Stimulated activated CD8-positive, alpha-beta memory T cell treated with anti-CD3 and anti-CD28 coated beads, Interleukin-4, amount 100 ng/mL, for 4 hours (primary cell): ENCODE data around the gene NKG7.

Experiments
- DNase-seq, 2 donors: peaks; one replicate each; pipeline ENCODE4 v3.0.0-alpha.2; 2020; ENCODE audit warnings: low read depth in 2 of 2, low spot score in 1 of 2

NKG7 gene

DNA sequence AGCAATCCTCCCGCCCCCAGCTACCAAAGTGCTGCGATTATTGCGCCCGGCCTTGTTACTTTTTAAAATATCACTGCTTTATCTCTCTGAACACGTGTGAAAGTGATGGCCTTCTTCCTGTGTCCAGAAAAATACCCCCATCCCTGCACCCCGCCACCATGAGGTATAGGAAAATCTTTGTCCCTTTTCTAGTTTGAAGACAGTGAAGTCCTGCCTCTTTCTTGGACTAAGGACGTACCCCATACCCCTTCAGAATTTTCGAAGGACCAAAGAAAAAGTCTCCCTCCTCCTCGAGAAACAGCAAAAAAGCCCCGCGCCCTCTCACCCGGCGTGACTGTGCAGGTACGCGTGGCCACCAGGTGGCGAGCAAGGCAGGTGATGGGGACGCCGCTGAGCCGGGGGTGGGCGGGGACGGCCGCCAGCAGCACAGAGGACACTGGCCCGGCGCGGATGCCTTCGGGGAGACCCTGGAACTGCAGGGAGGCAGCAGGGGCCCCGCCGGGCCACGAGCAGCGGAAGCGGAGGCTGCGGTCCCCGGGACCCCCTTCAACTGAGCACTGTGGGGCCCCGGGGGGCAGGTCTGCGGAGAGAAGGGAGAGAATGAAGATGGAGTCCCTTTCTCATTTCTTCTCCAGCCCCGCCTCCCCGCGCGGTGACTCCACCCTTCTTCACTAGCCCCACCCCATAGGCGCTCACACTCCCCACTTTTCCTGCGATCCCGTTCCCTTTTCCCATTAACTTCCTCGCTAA lies 33.7 kb downstream of the NKG7 start:
- peak; percentile 73 to 76 for DNase-seq

DNA sequence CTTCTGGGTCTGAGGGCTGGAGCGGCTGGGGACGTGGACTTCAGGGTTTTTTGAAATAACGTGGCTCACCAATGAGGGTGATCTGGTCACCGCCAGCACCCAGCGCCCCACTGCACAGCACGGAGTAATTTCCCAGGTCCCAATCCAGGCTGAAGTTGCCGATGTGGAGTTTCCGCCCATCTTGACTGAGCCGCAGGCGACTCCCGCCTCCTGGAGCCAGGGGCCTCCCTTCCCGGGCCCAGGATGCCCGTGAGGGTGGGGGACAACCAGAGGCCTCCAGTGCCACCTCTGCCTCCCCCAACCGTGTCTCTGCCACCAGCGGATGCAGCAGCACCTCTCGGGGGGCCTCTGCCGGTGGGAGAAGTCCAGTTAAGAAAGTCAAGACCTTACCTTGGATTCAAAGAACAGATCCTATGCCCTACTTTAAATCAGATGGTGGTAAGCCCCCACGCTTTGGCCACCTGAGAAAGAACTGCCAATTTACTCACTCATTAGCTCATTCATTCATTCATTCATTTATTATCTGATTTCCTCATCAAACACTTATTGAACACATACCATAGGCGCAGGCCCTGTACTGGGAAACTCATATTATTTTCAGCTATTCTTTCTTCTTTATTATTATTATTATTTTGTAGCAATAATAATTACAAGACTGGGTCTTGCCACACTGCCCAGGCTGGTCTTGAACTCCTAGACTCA lies 34.4 kb downstream of the NKG7 start:
- DNase-seq, result no peak

DNA sequence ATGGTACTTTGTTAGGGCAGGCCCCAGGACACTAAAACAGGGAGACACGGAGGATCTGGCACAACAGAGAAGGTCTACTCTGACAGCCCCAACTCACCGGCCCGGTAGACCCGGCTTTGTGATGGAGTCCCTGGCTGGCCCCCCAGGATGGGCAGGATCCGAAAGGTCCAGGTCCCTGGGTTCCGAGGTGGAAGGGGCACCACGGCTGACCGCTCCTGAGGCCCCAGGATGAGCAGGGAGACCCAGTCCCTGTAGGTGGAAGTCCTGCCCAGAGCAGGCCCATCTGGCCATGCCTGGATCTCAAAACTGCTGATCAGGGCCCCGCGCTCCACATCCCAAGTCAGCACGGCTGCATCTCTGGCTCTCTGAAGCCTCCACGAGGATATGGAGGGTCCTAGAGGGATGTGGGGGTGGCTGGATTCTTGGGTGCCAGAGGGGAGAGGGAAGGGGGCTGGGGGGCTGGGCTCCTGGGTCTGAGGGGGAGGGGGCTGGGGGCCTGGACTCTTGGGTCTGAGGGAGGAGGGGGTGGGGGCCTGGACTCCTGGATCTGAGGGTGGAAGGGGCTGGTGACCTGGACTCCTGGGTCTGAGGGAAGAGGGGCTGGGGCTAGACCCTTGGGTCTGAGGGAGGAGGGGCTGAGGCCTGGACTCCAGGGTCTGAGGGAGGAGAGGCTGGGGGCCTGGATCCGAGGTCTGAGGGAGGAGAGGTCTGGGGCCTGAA lies 35.2 kb downstream of the NKG7 start:
- no peak for DNase-seq

DNA sequence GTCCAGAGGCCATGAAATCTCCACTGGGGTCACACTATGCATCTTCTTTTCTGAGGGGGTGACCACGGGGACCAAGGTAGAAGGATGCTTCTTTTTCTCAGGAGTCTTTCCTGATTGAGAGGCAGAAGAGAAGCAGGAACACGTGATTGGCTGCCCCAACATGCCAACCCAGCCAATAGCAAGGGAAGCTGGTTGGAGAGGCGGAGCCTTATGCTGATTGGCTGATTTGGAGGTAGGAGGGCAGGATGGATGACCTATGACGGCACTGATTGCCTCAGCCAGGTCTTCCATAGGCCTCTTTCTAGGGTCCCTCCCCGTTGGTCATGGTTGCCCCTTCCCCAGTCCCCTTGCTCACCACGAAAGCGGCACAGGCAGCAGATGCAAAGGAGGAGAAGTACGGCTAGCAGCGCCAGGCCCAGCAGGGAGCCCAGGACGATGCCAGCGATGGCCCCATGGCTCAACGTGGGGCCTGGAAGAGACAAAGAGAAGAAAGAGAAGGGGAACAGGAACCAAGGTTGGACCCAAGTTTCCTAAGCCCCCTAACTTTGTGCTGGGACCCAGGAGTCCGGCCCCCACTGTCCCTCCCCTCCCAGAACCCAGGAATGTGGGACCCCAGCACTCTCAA lies 38.5 kb downstream of the NKG7 start:
- DNase-seq, result no peak

DNA sequence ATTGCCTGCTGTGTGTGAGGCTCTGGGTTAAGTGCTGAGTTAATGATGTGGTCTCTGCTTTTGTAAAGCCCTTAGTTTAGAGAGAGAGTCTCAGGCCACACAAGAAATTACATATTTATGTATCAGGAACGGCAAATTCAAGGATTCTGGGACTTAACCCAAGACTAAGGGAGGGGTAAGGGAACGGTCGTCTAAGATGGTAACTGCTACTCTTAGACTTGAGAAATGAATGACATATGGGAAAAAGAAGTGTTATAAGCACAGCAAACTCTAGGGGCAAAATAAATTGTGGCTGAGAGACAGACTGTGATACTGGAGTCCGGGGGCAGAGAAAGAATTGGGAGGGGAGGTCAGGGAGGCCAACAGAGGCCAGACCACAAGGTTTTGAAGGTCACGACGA lies 40.7 kb downstream of the NKG7 start:
- no peak for DNase-seq

DNA sequence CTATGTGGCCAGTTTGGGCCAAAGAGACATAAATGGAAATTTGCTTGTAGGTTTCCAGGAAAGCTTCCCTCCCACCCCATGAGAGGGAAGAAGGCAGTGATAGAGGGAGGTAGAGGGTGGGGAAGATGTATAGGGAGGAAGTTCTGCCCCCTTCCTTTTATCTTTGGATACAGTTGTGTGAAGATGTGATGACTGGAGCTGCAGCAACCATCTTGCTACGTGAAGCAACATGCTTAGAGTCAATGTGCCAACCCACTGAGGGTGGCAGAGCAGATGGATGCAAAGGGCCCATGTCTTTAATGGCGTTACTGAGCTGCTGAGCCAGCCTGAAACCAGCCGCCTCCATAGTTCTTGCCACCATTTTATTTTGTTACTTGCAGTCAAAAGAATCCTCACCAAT lies 41.3 kb downstream of the NKG7 start:
- no peak for DNase-seq

DNA sequence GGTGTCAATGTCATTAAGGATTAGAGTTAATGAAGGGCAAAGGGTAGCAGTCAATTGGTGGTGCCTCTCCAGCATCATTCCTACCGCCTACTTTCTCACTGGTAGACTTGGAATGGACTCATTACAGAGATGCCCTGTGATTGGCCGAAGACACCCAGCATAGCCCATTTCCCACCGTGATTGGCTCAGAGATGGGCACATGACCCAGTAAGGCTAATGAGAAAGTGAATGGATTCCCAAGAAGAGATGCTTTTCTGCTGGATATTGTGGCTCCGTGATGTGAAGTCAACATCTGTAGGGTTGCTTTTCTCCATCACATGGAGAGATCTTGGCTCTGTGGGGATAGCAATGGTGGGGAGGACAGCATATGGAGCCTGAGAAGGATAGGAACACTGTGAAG lies 42.1 kb downstream of the NKG7 start:
- DNase-seq, result no peak

DNA sequence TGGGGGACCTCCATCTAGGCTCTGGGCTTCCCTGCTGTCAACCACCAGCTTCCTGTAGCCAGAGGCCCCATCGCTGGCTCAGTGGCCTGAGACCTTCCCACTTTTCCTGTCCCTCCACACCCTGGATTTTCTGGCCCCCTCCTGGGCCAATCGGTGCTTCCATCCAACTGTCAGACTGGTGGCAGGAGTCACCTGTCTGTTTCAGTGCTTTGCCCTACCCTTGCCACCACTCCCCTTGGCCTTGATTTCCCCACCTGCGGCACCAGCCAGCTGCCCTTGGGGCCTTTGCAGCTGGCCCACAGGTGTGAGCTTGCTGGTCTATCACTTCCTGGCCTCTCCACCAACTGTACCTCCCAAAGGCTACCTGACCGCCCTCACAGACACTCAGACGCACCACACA lies 43.0 kb downstream of the NKG7 start:
- no peak for DNase-seq

DNA sequence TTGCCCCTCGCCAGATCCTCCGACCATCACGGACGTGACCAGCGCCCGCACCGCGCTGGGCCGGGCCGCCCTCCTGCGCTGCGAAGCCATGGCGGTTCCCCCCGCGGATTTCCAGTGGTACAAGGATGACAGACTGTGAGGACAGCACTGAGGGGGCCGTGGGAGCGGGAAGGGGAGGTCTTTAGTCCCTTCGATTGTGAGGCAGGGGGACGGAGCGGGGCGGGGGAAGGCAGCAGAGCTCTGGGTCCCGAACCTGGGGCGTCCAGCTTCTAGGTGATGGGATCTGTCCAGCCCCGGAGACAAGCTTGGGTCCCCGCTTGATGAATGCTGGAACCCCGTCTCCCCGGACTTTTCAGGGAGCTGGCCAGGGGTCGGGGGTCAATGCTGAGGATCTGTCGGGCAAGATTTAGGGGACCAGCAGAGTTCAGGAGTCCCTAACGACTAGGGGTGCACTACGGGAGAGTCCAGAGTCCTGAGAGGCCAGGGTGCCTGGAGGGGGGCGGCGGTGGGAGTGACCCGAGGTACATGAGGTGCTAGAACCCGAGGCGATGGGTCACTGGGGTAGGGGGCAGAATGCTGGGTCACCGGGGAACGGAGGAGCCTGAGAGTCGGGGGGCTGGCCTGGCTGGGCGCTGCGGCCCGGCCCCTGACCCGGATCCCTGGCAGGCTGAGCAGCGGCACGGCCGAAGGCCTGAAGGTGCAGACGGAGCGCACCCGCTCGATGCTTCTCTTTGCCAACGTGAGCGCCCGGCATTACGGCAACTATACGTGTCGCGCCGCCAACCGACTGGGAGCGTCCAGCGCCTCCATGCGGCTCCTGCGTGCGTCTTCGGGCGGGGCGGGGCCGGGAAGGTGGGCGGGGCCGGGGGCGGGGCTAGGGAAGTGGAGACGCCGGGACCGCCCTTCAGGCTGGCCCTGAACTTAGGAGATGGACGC lies 45.1 kb downstream of the NKG7 start:
- DNase-seq, result no peak

DNA sequence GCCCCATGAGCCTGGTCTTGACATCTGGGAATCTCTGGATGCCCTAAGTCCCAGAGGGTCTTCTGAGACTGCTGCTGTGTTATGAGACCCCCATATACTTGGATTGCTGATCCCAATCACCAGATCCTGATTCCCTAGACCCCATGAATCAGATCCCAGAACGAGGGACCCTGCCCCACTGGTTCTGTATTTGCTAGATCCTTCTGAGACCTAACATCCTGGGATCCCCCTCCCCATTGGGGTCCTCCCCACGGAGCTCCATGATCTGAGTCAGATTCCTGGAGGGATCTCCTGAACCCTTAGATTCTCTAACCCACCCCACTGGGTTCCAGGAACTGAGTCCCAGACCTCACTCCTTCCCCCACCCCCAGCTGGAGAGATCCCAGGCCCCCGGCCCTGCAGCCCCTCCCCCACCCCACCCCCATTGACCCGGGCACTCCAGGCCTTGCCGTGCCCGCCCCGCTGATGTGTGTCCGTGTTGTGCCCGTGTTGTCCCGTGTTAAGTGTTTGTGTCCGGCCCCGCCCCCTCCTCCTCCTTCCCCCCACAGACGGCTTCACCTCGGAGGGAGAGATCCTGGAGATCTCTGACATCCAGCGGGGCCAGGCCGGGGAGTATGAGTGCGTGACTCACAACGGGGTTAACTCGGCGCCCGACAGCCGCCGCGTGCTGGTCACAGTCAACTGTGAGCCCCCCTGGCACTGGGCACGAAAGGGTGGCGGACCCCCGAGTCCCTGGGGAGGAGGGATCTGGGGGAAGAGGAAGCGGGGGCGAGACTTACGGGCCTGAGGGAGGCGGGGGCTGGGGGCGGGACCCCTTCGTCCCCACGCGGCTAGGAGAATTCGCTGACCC lies 46.0 kb downstream of the NKG7 start:
- no peak for DNase-seq

DNA sequence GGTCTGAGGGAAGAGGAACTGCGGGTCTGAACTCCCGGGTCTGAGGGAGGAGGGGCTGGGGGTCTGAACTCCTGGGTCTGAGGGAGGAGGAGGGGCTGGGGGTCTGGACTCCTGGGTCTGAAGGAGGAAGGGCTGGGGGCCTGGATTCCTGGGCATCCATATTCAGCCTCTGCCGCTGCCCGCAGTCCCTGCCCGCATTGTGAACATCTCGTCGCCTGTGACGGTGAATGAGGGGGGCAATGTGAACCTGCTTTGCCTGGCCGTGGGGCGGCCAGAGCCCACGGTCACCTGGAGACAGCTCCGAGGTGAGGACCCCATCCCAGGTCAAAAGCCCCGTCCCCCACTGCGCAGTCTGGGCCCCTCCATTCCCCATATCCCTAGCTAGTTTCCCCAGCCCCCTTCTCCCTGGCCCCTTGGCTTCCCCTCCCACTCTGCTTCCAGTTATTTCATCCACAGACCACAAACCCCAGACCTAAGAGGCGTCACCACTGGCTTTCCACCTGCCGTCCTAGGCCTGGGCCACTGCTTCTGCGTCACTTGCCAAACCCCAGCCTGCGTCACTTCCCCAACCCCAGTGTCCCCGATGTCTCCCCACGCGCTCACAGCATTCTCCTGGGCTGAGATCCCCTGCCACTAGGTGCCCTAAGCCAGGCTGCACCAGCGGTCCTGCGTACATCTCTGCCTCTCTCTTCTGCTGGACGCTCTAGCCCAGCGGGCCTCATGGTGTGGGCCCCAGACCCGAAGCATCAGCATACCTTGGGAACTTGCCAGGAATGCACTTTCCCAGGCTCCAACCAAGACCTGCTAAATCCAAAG lies 47.1 kb downstream of the NKG7 start:
- DNase-seq, result no peak

DNA sequence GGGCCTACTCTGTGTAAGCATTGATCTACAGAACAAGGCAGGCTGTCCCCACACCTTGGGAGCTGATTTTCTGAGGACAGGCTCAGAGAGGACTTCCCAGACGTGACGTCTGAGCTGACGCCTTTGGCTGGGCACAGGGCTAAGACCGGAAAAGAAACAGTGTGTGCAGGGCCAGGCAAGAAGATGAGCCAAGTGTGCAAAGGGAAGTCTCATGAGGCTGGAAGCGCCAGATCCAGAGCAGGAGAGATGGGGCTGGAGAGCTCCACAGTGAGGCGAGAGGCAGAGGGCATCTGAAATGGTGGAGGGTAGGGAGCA lies 48.3 kb downstream of the NKG7 start:
- no peak for DNase-seq

DNA sequence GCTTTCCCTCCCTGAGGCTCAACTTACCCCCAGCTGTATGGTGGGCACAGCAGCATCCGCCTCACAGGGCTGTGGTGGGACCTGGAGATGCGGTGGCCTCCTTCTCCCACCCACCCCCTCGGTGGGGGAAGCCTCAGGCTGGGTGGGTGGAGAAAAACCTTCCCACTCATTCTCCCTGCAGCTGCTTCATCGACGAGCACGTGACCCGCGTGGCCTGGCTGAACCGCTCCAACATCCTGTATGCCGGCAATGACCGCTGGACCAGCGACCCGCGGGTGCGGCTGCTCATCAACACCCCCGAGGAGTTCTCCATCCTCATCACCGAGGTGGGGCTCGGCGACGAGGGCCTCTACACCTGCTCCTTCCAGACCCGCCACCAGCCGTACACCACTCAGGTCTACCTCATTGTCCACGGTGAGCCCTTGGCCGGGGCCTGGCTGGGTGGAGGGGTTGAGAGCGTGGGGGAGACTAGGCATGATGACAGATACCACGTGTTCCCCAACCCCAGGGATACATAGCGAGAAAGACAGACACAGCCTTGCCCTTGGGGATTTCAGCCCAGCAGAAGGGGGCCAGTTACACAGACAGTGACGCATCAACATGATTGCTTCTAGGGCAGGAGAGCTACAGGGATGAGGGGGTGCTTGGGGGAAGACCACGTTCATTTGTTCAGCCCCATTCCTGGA lies 48.8 kb downstream of the NKG7 start:
- DNase-seq, result no peak

DNA sequence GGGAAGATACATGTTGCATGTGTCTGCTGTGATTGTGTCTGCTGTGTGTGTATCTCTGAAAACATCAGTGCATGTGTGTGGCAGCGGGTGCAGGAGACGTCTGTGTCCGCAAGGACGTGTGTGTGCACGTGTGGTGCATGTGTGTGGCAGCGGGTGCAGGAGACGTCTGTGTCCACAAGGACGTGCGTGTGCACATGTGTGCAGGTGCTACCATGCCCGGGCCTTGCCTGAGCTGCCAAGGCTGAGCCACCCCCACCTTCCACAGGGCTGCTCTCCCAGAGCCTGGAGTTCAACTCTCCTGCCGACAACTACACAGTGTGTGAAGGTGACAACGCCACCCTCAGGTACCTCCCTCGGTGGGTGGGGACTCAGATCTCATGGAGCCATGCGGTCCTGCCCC lies 50.7 kb downstream of the NKG7 start:
- no peak for DNase-seq
